Peyer's patch (tissue), 4 donors: ENCODE data around the gene MORN5.

ENCODE experiments used
- CTCF ChIP-seq, 6 experiments: fragments of 450-650 bp in 4 of 6; fragments of 200-600 bp in 2 of 6; sonication (generic) in 1 of 6; IDR thresholded peaks; one replicate each; pipeline ENCODE4 v1.5.1; 2017 to 2019; ENCODE audit warnings: antibody characterized with exemption in 6 of 6, mild to moderate bottlenecking in 3 of 6, moderate library complexity in 1 of 6
- POLR2A ChIP-seq, 2 donors: fragments of 450-650 bp; IDR thresholded peaks; one replicate each; pipeline ENCODE4 v1.5.1; 2017; ENCODE audit warnings: antibody characterized with exemption in 2 of 2, mild to moderate bottlenecking in 2 of 2, moderate library complexity in 2 of 2

- no peak for TF ChIP-seq CTCF (IDR thresholded peaks at IDR 0.05)
- no peak for TF ChIP-seq POLR2A (IDR thresholded peaks at IDR 0.05)
These were observed 60.4 kb downstream of the MORN5 start for GRCh38 chr9:122219856-122220672.
